K562 (cell line): Measurements from ENCODE around the gene RPP21. TPM values are rescaled to one million over a fixed set of nuclear protein-coding genes. Genes with fewer than 3 reads are reported as not detected.

ENCODE experiments used
- ATAC-seq: fragments of 200-7000 bp; cut with Tn5 transposase; 3 replicates; pipeline ENCODE4 v1.9.1; 2020; ENCODE audit warnings: moderate library complexity
- BruUV-seq: library from RNA; stranded (reverse); fragments of 400-500 nt; replicated peaks from 2 replicates; lab custom pipeline; 2021; lab: Mats Ljungman, UMichigan
- CTCF ChIA-PET: fragments of 300-600 bp; formaldehyde crosslinking; extraction: SDS; loops from one replicate; lab custom pipeline; 2021; ENCODE audit warnings: low intra/inter-chr PET ratio; lab: Yijun Ruan, JAX
- POLR2A ChIA-PET: fragments of 300-600, 350-650 bp; sonication (Branson Sonifier 250); formaldehyde crosslinking; extraction: SDS; loops from one replicate; lab custom pipeline; 2021; ENCODE audit warnings: antibody characterized with exemption, inconsistent platforms; lab: Yijun Ruan, JAX
- DNase-seq, 4 experiments: peaks; one replicate each; pipeline versions ENCODE4 v3.0.0 to v3.0.0-alpha.2; 2011 to 2018; ENCODE audit warnings: low spot score in 3 of 4, mixed read lengths in 3 of 4; ENCODE audit errors: extremely low read depth in 1 of 4
- FAIRE-seq: peaks from 2 replicates; lab custom pipeline; 2011; peaks lifted over from hg19 to GRCh38; lab: Jason Lieb, UNC
- H2AFZ ChIP-seq: 2 replicates; pipeline ENCODE4 v1.6.0; 2011; ENCODE audit warnings: low read depth, low read length, control low read depth, inconsistent platforms
- H3K27ac ChIP-seq: fragments of 200-600 bp; 3 replicates; pipeline ENCODE4 v1.8.0; 2011; ENCODE audit warnings: low read depth, mild to moderate bottlenecking, control low read depth, inconsistent platforms, low read length, moderate library complexity, mixed read lengths; ENCODE audit errors: extremely low read depth
- H3K27me3 ChIP-seq, 2 experiments: fragments of 300-600 bp in 1 of 2; 2 replicates in 1 of 2; 3 replicates in 1 of 2; pipeline versions ENCODE4 v1.6.0 to v1.8.0; 2011; ENCODE audit warnings: inconsistent platforms in 2 of 2, low read length in 2 of 2, mild to moderate bottlenecking in 1 of 2, mixed read lengths in 1 of 2, moderate library complexity in 1 of 2; ENCODE audit not compliant: control insufficient read depth in 2 of 2, insufficient read depth in 2 of 2
- H3K36me3 ChIP-seq: fragments of 300-600 bp; 3 replicates; pipeline ENCODE4 v1.8.0; 2011; ENCODE audit warnings: mild to moderate bottlenecking, low read length, inconsistent platforms; ENCODE audit not compliant: control insufficient read depth, insufficient read depth
- H3K4me1 ChIP-seq, 2 experiments: fragments of 200-600 bp in 1 of 2; replicated peaks in 1 of 2; 2 replicates in 1 of 2; 3 replicates in 1 of 2; pipeline versions ENCODE4 v1.5.1 to v1.8.0; 2011; ENCODE audit warnings: inconsistent platforms in 2 of 2, low read length in 2 of 2, mild to moderate bottlenecking in 1 of 2, mixed read lengths in 1 of 2, moderate library complexity in 1 of 2; ENCODE audit not compliant: control insufficient read depth in 2 of 2, insufficient read depth in 2 of 2
- H3K4me2 ChIP-seq: 2 replicates; pipeline ENCODE4 v1.6.1; 2011; ENCODE audit warnings: low read length, control low read depth, inconsistent platforms, mixed read lengths; ENCODE audit not compliant: insufficient read depth
- H3K4me3 ChIP-seq: fragments of 200-600 bp; sonication (generic), shearing (Covaris generic); 2 replicates; pipeline ENCODE4 v1.5.1; 2016; ENCODE audit warnings: control low read depth, inconsistent platforms
- H3K79me2 ChIP-seq: fragments of 200-600 bp; 3 replicates; pipeline ENCODE4 v1.8.0; 2011; ENCODE audit warnings: low read length, inconsistent platforms; ENCODE audit not compliant: control insufficient read depth, insufficient read depth
- H3K9ac ChIP-seq, 2 experiments: 2 replicates each; pipeline versions ENCODE4 v1.6.0 to v1.6.1; 2011; ENCODE audit warnings: low read depth in 2 of 2, low read length in 2 of 2, control low read depth in 1 of 2, inconsistent platforms in 1 of 2, mild to moderate bottlenecking in 1 of 2, mixed read lengths in 1 of 2; ENCODE audit not compliant: insufficient read depth in 1 of 2
- H3K9me1 ChIP-seq: one replicate; pipeline ENCODE4 v1.6.0; 2011; ENCODE audit warnings: inconsistent platforms, mild to moderate bottlenecking, low read length, moderate library complexity; ENCODE audit not compliant: control insufficient read depth, insufficient read depth
- H3K9me3 ChIP-seq: replicated peaks from 2 replicates; pipeline ENCODE4 v1.5.1; 2011; ENCODE audit warnings: low read depth, low read length, inconsistent platforms; ENCODE audit not compliant: control insufficient read depth, insufficient read depth
- H4K20me1 ChIP-seq: replicated peaks from 2 replicates; pipeline ENCODE4 v1.6.1; 2011; ENCODE audit warnings: low read length, inconsistent platforms, mixed read lengths; ENCODE audit not compliant: control insufficient read depth, insufficient read depth
- BACH1 ChIP-seq: fragments of 200-800 bp; sonication (Bioruptor generic); IDR thresholded peaks from 2 replicates; pipeline ENCODE4 v1.6.1; 2016; ENCODE audit warnings: missing genetic modification characterization, missing compliant biosample characterization
- GTF2F1 ChIP-seq: IDR thresholded peaks from 2 replicates; pipeline ENCODE4 v1.6.1; 2011; ENCODE audit warnings: low read depth, low read length, improper control_type of control experiment
- HMG20B ChIP-seq: fragments of 250-450 bp; sonication (Bioruptor Pico); IDR thresholded peaks from 2 replicates; pipeline ENCODE4 v1.5.0; 2021; ENCODE audit warnings: mild to moderate bottlenecking
- HOXB6 ChIP-seq: fragments of 250-450 bp; sonication (Bioruptor Pico); IDR thresholded peaks from 2 replicates; pipeline ENCODE4 v1.5.1; 2022; ENCODE audit warnings: mild to moderate bottlenecking, borderline replicate concordance
- MTA1 ChIP-seq: fragments of 450-650 bp; IDR thresholded peaks from 2 replicates; pipeline ENCODE4 v1.6.1; 2017; ENCODE audit warnings: borderline replicate concordance
- NFE2L1 ChIP-seq: fragments of 450-650 bp; IDR thresholded peaks from 2 replicates; pipeline ENCODE4 v1.6.1; 2016; ENCODE audit warnings: missing genetic modification characterization, low read depth, mild to moderate bottlenecking, missing compliant biosample characterization, moderate library complexity, borderline replicate concordance
- NR3C1 ChIP-seq: sonication (generic); formaldehyde crosslinking; IDR thresholded peaks from 2 replicates; pipeline ENCODE4 v1.8.1; 2022; ENCODE audit warnings: missing genetic modification reagents
- SP1 ChIP-seq: sonication (generic); formaldehyde crosslinking; IDR thresholded peaks from 2 replicates; pipeline ENCODE4 v1.8.1; 2022; ENCODE audit warnings: mild to moderate bottlenecking, missing genetic modification reagents
- ZEB2 ChIP-seq: fragments of 450-650 bp; IDR thresholded peaks from 2 replicates; pipeline ENCODE4 v1.6.1; 2016
- ZNF217 ChIP-seq: sonication (generic); formaldehyde crosslinking; IDR thresholded peaks from 2 replicates; pipeline ENCODE4 v1.8.0; 2022; ENCODE audit warnings: mild to moderate bottlenecking, missing genetic modification reagents
- ZNF668 ChIP-seq: fragments of 250-450 bp; sonication (Bioruptor Pico); IDR thresholded peaks from 2 replicates; pipeline ENCODE4 v1.8.0; 2022; ENCODE audit warnings: mild to moderate bottlenecking, inconsistent platforms
- whole genome bisulfite sequencing: fragments of 100-300 bp; shearing (Covaris generic); methylation state at CpG from one replicate; pipeline ENCODE4 v1.1.6; 2016; ENCODE audit warnings: low coverage, mixed read lengths; ENCODE audit not compliant: insufficient coverage; ENCODE audit errors: missing lambda C conversion rate; 5-methylcytosine and 5-hydroxymethylcytosine counted together
- in situ Hi-C: fragments of 300-500 bp; cut with MboI; formaldehyde crosslinking; loops from 4 replicates; pipeline ENCODE4 v1.15.0; 2018; ENCODE audit warnings: inconsistent platforms, mixed read lengths
- intact Hi-C: fragments of 100-400 bp; cut with micrococcal nuclease; formaldehyde crosslinking; loops from 2 replicates; pipeline ENCODE4 v1.14.2; 2022
- polyA plus RNA-seq, 8 experiments: library from polyadenylated mRNA; depleted of rRNA in 4 of 8; stranded (reverse) in 5 of 8; unstranded in 3 of 8; fragments of >200 nt; fragmentation: Nextera tagmentation in 2 of 8; fragmentation: Illumina TruSeq in 1 of 8; extraction: Ambion mirVana in 2 of 8; extraction: Trizol in 1 of 8; gene quantifications; 2 replicates each; pipeline versions ENCODE4 v1.2.1 to v1.2.3, GENCODE V29; 2011 to 2014; ENCODE audit warnings: inconsistent platforms in 1 of 8, missing spikeins in 1 of 8
- total RNA-seq, 7 experiments: library from RNA; depleted of rRNA in 6 of 7; stranded (reverse); fragments of >200 nt in 6 of 7; fragmentation: Illumina TruSeq in 2 of 7; extraction: Trizol in 2 of 7; gene quantifications; 2 replicates each; pipeline versions ENCODE4 v1.2.1 to v1.2.3, GENCODE V29; 2011 to 2021; ENCODE audit warnings: low replicate concordance in 1 of 7
- TF ChIP-seq, protein P1 (sequence below): fragments of 450-650 bp; IDR thresholded peaks from 2 replicates; pipeline ENCODE4 v1.6.1; 2016; ENCODE audit warnings: mild to moderate bottlenecking, moderate library complexity
- TF ChIP-seq, protein P2 (sequence below): fragments of 250-450 bp; sonication (Bioruptor Pico); IDR thresholded peaks from 2 replicates; pipeline ENCODE4 v1.6.1; 2021; ENCODE audit warnings: mild to moderate bottlenecking

The RPP21 gene
- total and polyA plus RNA-seq, 9 of the 15 experiments (the other 6 are each of a cell fraction or from before 2014, with no cell fraction given): 62.1 to 362 (median 166) TPM

DNA sequence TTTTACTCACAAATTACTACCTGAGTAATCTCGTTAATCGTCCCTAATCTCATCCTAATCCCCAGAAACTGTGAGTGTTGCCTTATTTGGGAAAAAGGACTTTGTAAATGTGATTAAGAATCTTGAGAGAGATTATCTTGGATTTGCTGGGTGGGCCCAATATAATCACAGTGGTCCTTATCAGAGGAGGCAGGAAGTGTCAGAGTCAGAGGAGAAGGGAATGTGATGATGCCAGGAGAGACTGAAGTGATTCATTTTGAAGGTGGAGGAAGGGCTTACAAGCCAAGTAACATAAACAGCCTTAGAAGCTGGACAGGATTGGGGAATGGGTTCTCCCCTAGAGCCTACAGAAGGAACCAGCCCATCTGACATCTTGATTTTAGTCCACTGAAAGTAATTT lies 16.7 kb downstream of the RPP21 start:
- Histone ChIP-seq H3K9me3 (no peaks in the 10 kb centered on the region), H4K20me1 (no peaks in the 10 kb centered on the region), H3K36me3 (no peaks in the 10 kb centered on the region), H3K27me3 (peaks cover 25 to 38% of the 10 kb centered on the region in 2 experiments), H3K27ac (no peak overlapping the region), H3K4me3 (no peak overlapping the region), H3K9ac (no peak overlapping the region), H2AFZ (no peak overlapping the region), H3K79me2 (no peaks in the 10 kb centered on the region), H3K4me1 (peaks cover 0 to 5% of the 10 kb centered on the region in 2 experiments; a peak in 3 of 5 replicates), H3K9me1 (no peaks in the 10 kb centered on the region), H3K4me2 (no peak overlapping the region)
- WGBS: 0% methylated on average over 2 of the region's 2 CpGs
- FAIRE-seq (no peak), DNase-seq (no peak), ATAC-seq (no peak)
- BruUV-seq: no TSS peak
- ChIA-PET POLR2A (interaction anchor here (1.0 kb wide), 1 partner anchor 14 kb away, joined by 3 read pairs; no protein-coding TSS in a partner anchor), CTCF (interaction anchor here (0.6 kb wide), 1 partner anchor 470 kb away, joined by 3 read pairs; no protein-coding TSS in a partner anchor)
- in situ Hi-C loops: no loop called here
- intact Hi-C loops: no loop called here
- TF ChIP-seq NR3C1 (CRISPR knock-in tag): no peak
- TF ChIP-seq HMG20B (CRISPR knock-in tag): no peak
- TF ChIP-seq GTF2F1: no peak
- TF ChIP-seq MTA1: no peak
- TF ChIP-seq, protein P1, sequence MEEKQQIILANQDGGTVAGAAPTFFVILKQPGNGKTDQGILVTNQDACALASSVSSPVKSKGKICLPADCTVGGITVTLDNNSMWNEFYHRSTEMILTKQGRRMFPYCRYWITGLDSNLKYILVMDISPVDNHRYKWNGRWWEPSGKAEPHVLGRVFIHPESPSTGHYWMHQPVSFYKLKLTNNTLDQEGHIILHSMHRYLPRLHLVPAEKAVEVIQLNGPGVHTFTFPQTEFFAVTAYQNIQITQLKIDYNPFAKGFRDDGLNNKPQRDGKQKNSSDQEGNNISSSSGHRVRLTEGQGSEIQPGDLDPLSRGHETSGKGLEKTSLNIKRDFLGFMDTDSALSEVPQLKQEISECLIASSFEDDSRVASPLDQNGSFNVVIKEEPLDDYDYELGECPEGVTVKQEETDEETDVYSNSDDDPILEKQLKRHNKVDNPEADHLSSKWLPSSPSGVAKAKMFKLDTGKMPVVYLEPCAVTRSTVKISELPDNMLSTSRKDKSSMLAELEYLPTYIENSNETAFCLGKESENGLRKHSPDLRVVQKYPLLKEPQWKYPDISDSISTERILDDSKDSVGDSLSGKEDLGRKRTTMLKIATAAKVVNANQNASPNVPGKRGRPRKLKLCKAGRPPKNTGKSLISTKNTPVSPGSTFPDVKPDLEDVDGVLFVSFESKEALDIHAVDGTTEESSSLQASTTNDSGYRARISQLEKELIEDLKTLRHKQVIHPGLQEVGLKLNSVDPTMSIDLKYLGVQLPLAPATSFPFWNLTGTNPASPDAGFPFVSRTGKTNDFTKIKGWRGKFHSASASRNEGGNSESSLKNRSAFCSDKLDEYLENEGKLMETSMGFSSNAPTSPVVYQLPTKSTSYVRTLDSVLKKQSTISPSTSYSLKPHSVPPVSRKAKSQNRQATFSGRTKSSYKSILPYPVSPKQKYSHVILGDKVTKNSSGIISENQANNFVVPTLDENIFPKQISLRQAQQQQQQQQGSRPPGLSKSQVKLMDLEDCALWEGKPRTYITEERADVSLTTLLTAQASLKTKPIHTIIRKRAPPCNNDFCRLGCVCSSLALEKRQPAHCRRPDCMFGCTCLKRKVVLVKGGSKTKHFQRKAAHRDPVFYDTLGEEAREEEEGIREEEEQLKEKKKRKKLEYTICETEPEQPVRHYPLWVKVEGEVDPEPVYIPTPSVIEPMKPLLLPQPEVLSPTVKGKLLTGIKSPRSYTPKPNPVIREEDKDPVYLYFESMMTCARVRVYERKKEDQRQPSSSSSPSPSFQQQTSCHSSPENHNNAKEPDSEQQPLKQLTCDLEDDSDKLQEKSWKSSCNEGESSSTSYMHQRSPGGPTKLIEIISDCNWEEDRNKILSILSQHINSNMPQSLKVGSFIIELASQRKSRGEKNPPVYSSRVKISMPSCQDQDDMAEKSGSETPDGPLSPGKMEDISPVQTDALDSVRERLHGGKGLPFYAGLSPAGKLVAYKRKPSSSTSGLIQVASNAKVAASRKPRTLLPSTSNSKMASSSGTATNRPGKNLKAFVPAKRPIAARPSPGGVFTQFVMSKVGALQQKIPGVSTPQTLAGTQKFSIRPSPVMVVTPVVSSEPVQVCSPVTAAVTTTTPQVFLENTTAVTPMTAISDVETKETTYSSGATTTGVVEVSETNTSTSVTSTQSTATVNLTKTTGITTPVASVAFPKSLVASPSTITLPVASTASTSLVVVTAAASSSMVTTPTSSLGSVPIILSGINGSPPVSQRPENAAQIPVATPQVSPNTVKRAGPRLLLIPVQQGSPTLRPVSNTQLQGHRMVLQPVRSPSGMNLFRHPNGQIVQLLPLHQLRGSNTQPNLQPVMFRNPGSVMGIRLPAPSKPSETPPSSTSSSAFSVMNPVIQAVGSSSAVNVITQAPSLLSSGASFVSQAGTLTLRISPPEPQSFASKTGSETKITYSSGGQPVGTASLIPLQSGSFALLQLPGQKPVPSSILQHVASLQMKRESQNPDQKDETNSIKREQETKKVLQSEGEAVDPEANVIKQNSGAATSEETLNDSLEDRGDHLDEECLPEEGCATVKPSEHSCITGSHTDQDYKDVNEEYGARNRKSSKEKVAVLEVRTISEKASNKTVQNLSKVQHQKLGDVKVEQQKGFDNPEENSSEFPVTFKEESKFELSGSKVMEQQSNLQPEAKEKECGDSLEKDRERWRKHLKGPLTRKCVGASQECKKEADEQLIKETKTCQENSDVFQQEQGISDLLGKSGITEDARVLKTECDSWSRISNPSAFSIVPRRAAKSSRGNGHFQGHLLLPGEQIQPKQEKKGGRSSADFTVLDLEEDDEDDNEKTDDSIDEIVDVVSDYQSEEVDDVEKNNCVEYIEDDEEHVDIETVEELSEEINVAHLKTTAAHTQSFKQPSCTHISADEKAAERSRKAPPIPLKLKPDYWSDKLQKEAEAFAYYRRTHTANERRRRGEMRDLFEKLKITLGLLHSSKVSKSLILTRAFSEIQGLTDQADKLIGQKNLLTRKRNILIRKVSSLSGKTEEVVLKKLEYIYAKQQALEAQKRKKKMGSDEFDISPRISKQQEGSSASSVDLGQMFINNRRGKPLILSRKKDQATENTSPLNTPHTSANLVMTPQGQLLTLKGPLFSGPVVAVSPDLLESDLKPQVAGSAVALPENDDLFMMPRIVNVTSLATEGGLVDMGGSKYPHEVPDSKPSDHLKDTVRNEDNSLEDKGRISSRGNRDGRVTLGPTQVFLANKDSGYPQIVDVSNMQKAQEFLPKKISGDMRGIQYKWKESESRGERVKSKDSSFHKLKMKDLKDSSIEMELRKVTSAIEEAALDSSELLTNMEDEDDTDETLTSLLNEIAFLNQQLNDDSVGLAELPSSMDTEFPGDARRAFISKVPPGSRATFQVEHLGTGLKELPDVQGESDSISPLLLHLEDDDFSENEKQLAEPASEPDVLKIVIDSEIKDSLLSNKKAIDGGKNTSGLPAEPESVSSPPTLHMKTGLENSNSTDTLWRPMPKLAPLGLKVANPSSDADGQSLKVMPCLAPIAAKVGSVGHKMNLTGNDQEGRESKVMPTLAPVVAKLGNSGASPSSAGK: no peak
- no peak for TF ChIP-seq ZNF217 (CRISPR knock-in tag)
- no peak for TF ChIP-seq HOXB6 (CRISPR knock-in tag)
- no peak for TF ChIP-seq NFE2L1 (tag)
- no peak for TF ChIP-seq ZEB2
- TF ChIP-seq, protein P2, sequence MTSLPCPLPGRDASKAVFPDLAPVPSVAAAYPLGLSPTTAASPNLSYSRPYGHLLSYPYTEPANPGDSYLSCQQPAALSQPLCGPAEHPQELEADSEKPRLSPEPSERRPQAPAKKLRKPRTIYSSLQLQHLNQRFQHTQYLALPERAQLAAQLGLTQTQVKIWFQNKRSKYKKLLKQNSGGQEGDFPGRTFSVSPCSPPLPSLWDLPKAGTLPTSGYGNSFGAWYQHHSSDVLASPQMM (CRISPR knock-in tag): no peak
- TF ChIP-seq BACH1 (tag): no peak
- no peak for TF ChIP-seq SP1
- no peak for TF ChIP-seq ZNF668 (CRISPR knock-in tag)
